ENCODE data around the gene DRC3.

DNA sequence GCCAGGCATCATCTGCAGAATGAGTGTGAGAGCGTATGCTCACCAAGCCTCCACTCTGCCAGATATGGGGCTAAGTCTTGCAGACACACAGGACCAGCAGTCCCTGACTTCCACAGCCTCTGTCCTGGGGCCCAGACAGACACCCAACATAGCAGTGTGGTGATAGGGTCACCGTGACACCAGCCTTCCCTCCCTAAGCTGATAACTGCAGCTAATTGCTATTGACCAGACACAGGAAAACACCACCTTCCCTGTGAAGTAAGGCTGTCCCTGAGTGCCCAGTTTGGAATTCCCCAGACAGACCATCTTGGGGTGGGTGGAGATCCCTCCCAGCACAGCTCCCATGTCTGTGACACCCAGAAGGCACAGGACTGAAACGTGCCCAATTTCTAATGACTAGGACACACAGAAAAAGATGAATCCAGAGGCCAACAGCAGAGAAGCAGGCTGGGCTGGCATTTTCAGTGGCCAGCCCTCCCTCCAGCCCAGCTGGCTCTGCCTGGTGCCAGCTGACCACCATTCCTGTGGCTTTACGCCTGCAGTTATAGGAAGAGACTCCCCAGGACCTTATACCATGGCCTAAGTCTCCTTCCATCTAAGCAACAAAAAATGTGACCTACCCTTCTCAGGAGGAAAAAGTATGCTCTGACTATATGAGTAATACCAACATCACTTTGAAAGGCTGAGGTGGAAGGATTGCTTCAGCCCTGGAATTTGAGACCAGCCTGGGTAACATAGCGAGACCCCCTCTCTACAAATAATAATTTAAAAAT is 36.0 kb downstream of the DRC3 start:
- TF ChIP-seq CTCF (IDR thresholded peaks at IDR 0.05) (no peak), POLR2A (IDR thresholded peaks at IDR 0.05) (no peak)

Data from gastroesophageal sphincter (tissue), 3 donors.